Measurements from ENCODE around the gene ZNF574. TPM values are rescaled to one million over a fixed set of nuclear protein-coding genes. Genes with fewer than 3 reads are reported as not detected.
"Not testable (repeated sequence)": the region's sequence is repeated elsewhere in the genome, so short reads cannot be mapped to it uniquely, and the experiment has no call there.

Gene ZNF574
- total RNA-seq, 1 donor from 2014 or later, result 26.5 TPM

- intact Hi-C loops (cut with DNase I), result no loop called here
- TF ChIP-seq CTCF (IDR thresholded peaks at IDR 0.05) (no peak), POLR2AphosphoS5 (IDR thresholded peaks at IDR 0.05; ENCODE audit: insufficient read depth in 1 of 2, low read depth in 1 of 2) (no peak), POLR2A (IDR thresholded peaks at IDR 0.05) (no peak)
- Histone ChIP-seq H3K27ac (no peak overlapping the region), H3K4me1 (no peaks in the 10 kb centered on the region), H3K4me3 (no peak overlapping the region), H3K9me3 (no peaks in the 10 kb centered on the region), H3K36me3 (no peaks in the 10 kb centered on the region), H3K27me3 (no peaks in the 10 kb centered on the region)
- no peak for DNase-seq (ENCODE audit: extremely low spot score in 2 of 2)
Measured at GRCh38 chr19:42099336-42099925, 23.5 kb downstream of the ZNF574 start.

- intact Hi-C loops (cut with DNase I); DNase-seq (ENCODE audit: extremely low spot score in 2 of 2); H3K36me3 ChIP-seq; H3K4me1 ChIP-seq; H3K27me3 ChIP-seq; H3K27ac ChIP-seq; H3K4me3 ChIP-seq; H3K9me3 ChIP-seq: not testable (repeated sequence)
Measured at GRCh38 chr19:42100241-42100640, 24.3 kb downstream of the ZNF574 start.

DNA sequence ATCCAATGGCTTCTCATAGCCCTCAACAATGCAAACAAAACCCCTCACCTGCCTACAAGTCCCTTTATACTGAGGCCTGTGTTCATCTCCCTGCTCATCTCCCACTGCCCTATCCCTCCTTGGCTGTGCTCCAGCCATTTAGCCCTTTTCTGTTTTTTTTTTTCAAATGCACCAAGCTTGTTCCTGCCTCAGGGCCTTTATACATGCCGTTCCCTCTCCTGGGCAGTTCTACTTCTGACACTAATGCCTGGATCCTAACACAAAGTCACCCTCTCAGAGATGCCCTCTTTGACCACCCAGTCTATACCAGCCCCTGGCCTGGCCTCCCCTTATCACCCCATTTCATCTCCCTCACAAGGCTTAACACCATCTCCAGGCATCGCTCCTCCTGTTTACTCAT lies 26.9 kb downstream of the ZNF574 start:
- H3K9me3 ChIP-seq, result no peaks in the 10 kb centered on the region
- no peak overlapping the region for H3K4me3 ChIP-seq
- intact Hi-C loops (cut with DNase I), result no loop called here
- H3K27ac ChIP-seq, result no peak overlapping the region
- H3K4me1 ChIP-seq, result no peaks in the 10 kb centered on the region
- H3K36me3 ChIP-seq, result no peaks in the 10 kb centered on the region
- DNase-seq (ENCODE audit: extremely low spot score in 2 of 2), result no peak
- TF ChIP-seq CTCF (IDR thresholded peaks at IDR 0.05), result no peak
- TF ChIP-seq POLR2A (IDR thresholded peaks at IDR 0.05), result no peak
- no peak for TF ChIP-seq POLR2AphosphoS5 (IDR thresholded peaks at IDR 0.05; ENCODE audit: insufficient read depth in 1 of 2, low read depth in 1 of 2)
- no peaks in the 10 kb centered on the region for H3K27me3 ChIP-seq

DNA sequence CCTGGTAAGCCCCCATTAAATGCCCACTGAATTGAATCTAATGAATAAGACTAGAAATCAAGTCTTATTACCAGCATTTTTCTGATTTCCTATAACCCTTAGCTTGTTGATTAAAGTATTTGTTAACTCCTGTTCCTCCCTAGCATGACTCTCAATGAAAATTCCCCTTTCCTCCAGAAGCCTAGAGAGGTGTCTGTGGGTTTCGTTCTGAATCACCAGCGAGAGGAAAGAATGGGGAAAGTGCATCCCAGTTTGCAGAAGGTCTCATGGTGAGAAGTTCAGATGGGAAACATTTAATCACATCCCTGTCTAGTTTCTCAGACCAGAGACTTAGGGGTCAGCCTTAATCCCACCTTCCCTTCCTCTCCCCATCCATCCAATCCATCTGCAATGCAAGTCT lies 29.4 kb downstream of the ZNF574 start:
- intact Hi-C loops (cut with DNase I), result loop anchor here (1.0 kb wide), 1 partner anchor 21 kb away; no protein-coding TSS in a partner anchor
- no peaks in the 10 kb centered on the region for H3K27me3 ChIP-seq
- H3K4me3 ChIP-seq, result no peak overlapping the region
- TF ChIP-seq POLR2AphosphoS5 (IDR thresholded peaks at IDR 0.05; ENCODE audit: insufficient read depth in 1 of 2, low read depth in 1 of 2) (no peak), CTCF (IDR thresholded peaks at IDR 0.05) (no peak), POLR2A (IDR thresholded peaks at IDR 0.05) (no peak)
- no peak overlapping the region for H3K27ac ChIP-seq
- no peak for DNase-seq (ENCODE audit: extremely low spot score in 2 of 2)
- no peaks in the 10 kb centered on the region for H3K4me1 ChIP-seq
- H3K9me3 ChIP-seq, result no peaks in the 10 kb centered on the region
- H3K36me3 ChIP-seq, result no peaks in the 10 kb centered on the region

GRCh38 chr19:42108527-42109389 lies 32.8 kb downstream of the ZNF574 start:
- no peak overlapping the region for H3K4me3 ChIP-seq
- DNase-seq (ENCODE audit: extremely low spot score in 2 of 2), result no peak
- H3K9me3 ChIP-seq, result no peaks in the 10 kb centered on the region
- no peak overlapping the region for H3K27ac ChIP-seq
- no peaks in the 10 kb centered on the region for H3K27me3 ChIP-seq
- H3K36me3 ChIP-seq, result no peaks in the 10 kb centered on the region
- intact Hi-C loops (cut with DNase I), result no loop called here
- TF ChIP-seq POLR2A (IDR thresholded peaks at IDR 0.05), result no peak
- TF ChIP-seq CTCF (IDR thresholded peaks at IDR 0.05), result peak; percentile 60 to 95 (median 79)
- no peak for TF ChIP-seq POLR2AphosphoS5 (IDR thresholded peaks at IDR 0.05; ENCODE audit: insufficient read depth in 1 of 2, low read depth in 1 of 2)
- H3K4me1 ChIP-seq, result peaks cover 3% of the 10 kb centered on the region
